Measurements from ENCODE around the gene MYOF. TPM values are rescaled to one million over a fixed set of nuclear protein-coding genes. Genes with fewer than 3 reads are reported as not detected.
"Not testable (repeated sequence)": the region's sequence is repeated elsewhere in the genome, so short reads cannot be mapped to it uniquely, and the experiment has no call there.

The MYOF gene
- total RNA-seq, 1 experiment from 2014 or later, result 3.0 TPM

- no peak for DNase-seq
- Histone ChIP-seq H3K36me3 (replicated peaks; ENCODE audit: control insufficient read depth, insufficient read depth, low read length) (no peaks in the 10 kb centered on the region), H3K27me3 (ENCODE audit: control insufficient read depth, insufficient read depth, low read length) (no peaks in the 10 kb centered on the region), H3K4me3 (ENCODE audit: insufficient read depth, low read depth, low read length) (no peak overlapping the region)
Measured at GRCh38 chr10:93456480-93456879, 25.7 kb downstream of the MYOF start.

GRCh38 chr10:93454736-93455135 lies 27.4 kb downstream of the MYOF start:
- Histone ChIP-seq H3K4me3 (ENCODE audit: insufficient read depth, low read depth, low read length) (no peak overlapping the region), H3K36me3 (replicated peaks; ENCODE audit: control insufficient read depth, insufficient read depth, low read length) (no peaks in the 10 kb centered on the region), H3K27me3 (ENCODE audit: control insufficient read depth, insufficient read depth, low read length) (no peaks in the 10 kb centered on the region)
- DNase-seq, result no peak

- Histone ChIP-seq H3K36me3 (replicated peaks; ENCODE audit: control insufficient read depth, insufficient read depth, low read length) (no peaks in the 10 kb centered on the region), H3K27me3 (ENCODE audit: control insufficient read depth, insufficient read depth, low read length) (no peaks in the 10 kb centered on the region), H3K4me3 (ENCODE audit: insufficient read depth, low read depth, low read length) (no peak overlapping the region)
- no peak for DNase-seq
Measured at GRCh38 chr10:93454146-93454545, 28.0 kb downstream of the MYOF start.

GRCh38 chr10:93452143-93452542 lies 30.0 kb downstream of the MYOF start:
- DNase-seq, result no peak
- Histone ChIP-seq H3K27me3 (ENCODE audit: control insufficient read depth, insufficient read depth, low read length) (no peaks in the 10 kb centered on the region), H3K4me3 (ENCODE audit: insufficient read depth, low read depth, low read length) (no peak overlapping the region), H3K36me3 (replicated peaks; ENCODE audit: control insufficient read depth, insufficient read depth, low read length) (no peaks in the 10 kb centered on the region)

- Histone ChIP-seq H3K27me3 (ENCODE audit: control insufficient read depth, insufficient read depth, low read length) (no peaks in the 10 kb centered on the region), H3K36me3 (replicated peaks; ENCODE audit: control insufficient read depth, insufficient read depth, low read length) (no peaks in the 10 kb centered on the region), H3K4me3 (ENCODE audit: insufficient read depth, low read depth, low read length) (no peak overlapping the region)
- no peak for DNase-seq
Measured at GRCh38 chr10:93451244-93451947, 30.7 kb downstream of the MYOF start.

GRCh38 chr10:93447970-93448369 lies 34.2 kb downstream of the MYOF start:
- DNase-seq, result no peak
- H3K27me3 ChIP-seq (ENCODE audit: control insufficient read depth, insufficient read depth, low read length), result no peaks in the 10 kb centered on the region
- H3K36me3 ChIP-seq (replicated peaks; ENCODE audit: control insufficient read depth, insufficient read depth, low read length), result no peaks in the 10 kb centered on the region
- no peak overlapping the region for H3K4me3 ChIP-seq (ENCODE audit: insufficient read depth, low read depth, low read length)

- no peak for DNase-seq
- no peak overlapping the region for H3K4me3 ChIP-seq (ENCODE audit: insufficient read depth, low read depth, low read length)
- H3K36me3 ChIP-seq (replicated peaks; ENCODE audit: control insufficient read depth, insufficient read depth, low read length), result no peaks in the 10 kb centered on the region
- H3K27me3 ChIP-seq (ENCODE audit: control insufficient read depth, insufficient read depth, low read length), result no peaks in the 10 kb centered on the region
Measured at GRCh38 chr10:93447019-93447418, 35.1 kb downstream of the MYOF start.

GRCh38 chr10:93445978-93446720 lies 36.0 kb downstream of the MYOF start:
- Histone ChIP-seq H3K27me3 (ENCODE audit: control insufficient read depth, insufficient read depth, low read length) (no peaks in the 10 kb centered on the region), H3K4me3 (ENCODE audit: insufficient read depth, low read depth, low read length) (no peak overlapping the region), H3K36me3 (replicated peaks; ENCODE audit: control insufficient read depth, insufficient read depth, low read length) (no peaks in the 10 kb centered on the region)
- no peak for DNase-seq

GRCh38 chr10:93445097-93445960 lies 36.8 kb downstream of the MYOF start:
- Histone ChIP-seq H3K4me3 (ENCODE audit: insufficient read depth, low read depth, low read length) (no peak overlapping the region), H3K36me3 (replicated peaks; ENCODE audit: control insufficient read depth, insufficient read depth, low read length) (no peaks in the 10 kb centered on the region), H3K27me3 (ENCODE audit: control insufficient read depth, insufficient read depth, low read length) (no peaks in the 10 kb centered on the region)
- DNase-seq, result peak; percentile 86

- H3K4me3 ChIP-seq (ENCODE audit: insufficient read depth, low read depth, low read length), result no peak overlapping the region
Measured at GRCh38 chr10:93443481-93443880, 38.7 kb downstream of the MYOF start.

GRCh38 chr10:93442721-93443120 lies 39.4 kb downstream of the MYOF start:
- H3K36me3 ChIP-seq (replicated peaks; ENCODE audit: control insufficient read depth, insufficient read depth, low read length); H3K27me3 ChIP-seq (ENCODE audit: control insufficient read depth, insufficient read depth, low read length); DNase-seq; H3K4me3 ChIP-seq (ENCODE audit: insufficient read depth, low read depth, low read length): not testable (repeated sequence)

More at GRCh38 chr10:93443481-93443880, 38.7 kb downstream of the MYOF start:
- no peaks in the 10 kb centered on the region for H3K27me3 ChIP-seq (ENCODE audit: control insufficient read depth, insufficient read depth, low read length)
- H3K36me3 ChIP-seq (replicated peaks; ENCODE audit: control insufficient read depth, insufficient read depth, low read length), result no peaks in the 10 kb centered on the region
- no peak for DNase-seq

- no peaks in the 10 kb centered on the region for H3K36me3 ChIP-seq (replicated peaks; ENCODE audit: control insufficient read depth, insufficient read depth, low read length)
- DNase-seq, result no peak
- H3K4me3 ChIP-seq (ENCODE audit: insufficient read depth, low read depth, low read length), result no peak overlapping the region
- no peaks in the 10 kb centered on the region for H3K27me3 ChIP-seq (ENCODE audit: control insufficient read depth, insufficient read depth, low read length)
Measured at GRCh38 chr10:93440591-93441091, 41.5 kb downstream of the MYOF start.

- Histone ChIP-seq H3K4me3 (ENCODE audit: insufficient read depth, low read depth, low read length) (peak overlapping the region; percentile 33), H3K27me3 (ENCODE audit: control insufficient read depth, insufficient read depth, low read length) (no peaks in the 10 kb centered on the region), H3K36me3 (replicated peaks; ENCODE audit: control insufficient read depth, insufficient read depth, low read length) (no peaks in the 10 kb centered on the region)
- peak; percentile 69 for DNase-seq
Measured at GRCh38 chr10:93438613-93439253, 43.4 kb downstream of the MYOF start.

- H3K36me3 ChIP-seq (replicated peaks; ENCODE audit: control insufficient read depth, insufficient read depth, low read length), result no peaks in the 10 kb centered on the region
- no peaks in the 10 kb centered on the region for H3K27me3 ChIP-seq (ENCODE audit: control insufficient read depth, insufficient read depth, low read length)
- H3K4me3 ChIP-seq (ENCODE audit: insufficient read depth, low read depth, low read length), result peak overlapping the region; percentile 33
- DNase-seq, result no peak
Measured at GRCh38 chr10:93437946-93438612, 44.1 kb downstream of the MYOF start.
